Measurements from ENCODE around the gene KRCC1. TPM values are rescaled to one million over a fixed set of nuclear protein-coding genes. Genes with fewer than 3 reads are reported as not detected.

The KRCC1 gene
- total and polyA plus RNA-seq, 9 of the 15 experiments (the other 6 are each of a cell fraction or from before 2014, with no cell fraction given) = 1.9 to 6.0 (median 2.2) TPM

- TF ChIP-seq CREB3L1 (IDR thresholded peaks at IDR 0.05; ENCODE audit: borderline replicate concordance, low read depth) = peak; percentile 56; the same call in 1 of the 2 replicates
- TF ChIP-seq SLC30A9 (CRISPR knock-in tag; IDR thresholded peaks at IDR 0.05) = no peak
- TF ChIP-seq ZBTB1 (CRISPR knock-in tag; IDR thresholded peaks at IDR 0.05; ENCODE audit: borderline replicate concordance, low read depth) = 0 out of 2 replicates have a peak, but pooled peaks have one; percentile 15
- peak; percentile 72; the same call in 1 of the 2 replicates for TF ChIP-seq CHD2 (IDR thresholded peaks at IDR 0.05; ENCODE audit: low read depth, low read length)
- TF ChIP-seq POLR2AphosphoS2 (IDR thresholded peaks at IDR 0.05; ENCODE audit: low read length) = peak; percentile 99
- TF ChIP-seq CTBP1 (IDR thresholded peaks at IDR 0.05; ENCODE audit: borderline replicate concordance) = 0 out of 2 replicates have a peak, but pooled peaks have one; percentile 21
- peak; percentile 54; the same call in 1 of the 2 replicates for TF ChIP-seq KLF13 (tag; IDR thresholded peaks at IDR 0.05; ENCODE audit: borderline replicate concordance, low read depth)
- TF ChIP-seq ZC3H11A (IDR thresholded peaks at IDR 0.05; ENCODE audit: low read depth, low read length) = peak; percentile 19; the same call in 1 of the 2 replicates
- peak; percentile 72 for TF ChIP-seq HCFC1 (IDR thresholded peaks at IDR 0.05; ENCODE audit: low read depth, low read length)
- TF ChIP-seq HBP1 (CRISPR knock-in tag; IDR thresholded peaks at IDR 0.05) = peak; percentile 100
- TF ChIP-seq DPF2 (IDR thresholded peaks at IDR 0.05) = peak; percentile 71; the same call in 1 of the 2 replicates
- TF ChIP-seq KAT7 (CRISPR knock-in tag; IDR thresholded peaks at IDR 0.05; ENCODE audit: borderline replicate concordance) = peak; percentile 82; the same call in 1 of the 2 replicates
- TF ChIP-seq ZBTB9 (CRISPR knock-in tag; IDR thresholded peaks at IDR 0.05) = peak; percentile 97
- TF ChIP-seq TAL1 (IDR thresholded peaks at IDR 0.05) = peak; percentile 1; the same call in 1 of the 2 replicates
- TF ChIP-seq NFRKB (IDR thresholded peaks at IDR 0.05; ENCODE audit: low read depth) = no peak; the same call in 1 of the 2 replicates
- TF ChIP-seq KLF1 (tag; IDR thresholded peaks at IDR 0.05) = 0 out of 2 replicates have a peak, but pooled peaks have one; percentile 34
- peak; percentile 91 for TF ChIP-seq ZNF780A (CRISPR knock-in tag; IDR thresholded peaks at IDR 0.05)
- peak; percentile 97 for TF ChIP-seq HNRNPL (IDR thresholded peaks at IDR 0.05; ENCODE audit: low read depth, low read length)
- TF ChIP-seq KAT8 (IDR thresholded peaks at IDR 0.05; ENCODE audit: low read depth) = no peak
- TF ChIP-seq TSHZ1 (CRISPR knock-in tag; IDR thresholded peaks at IDR 0.05) = no peak
Measured at GRCh38 chr2:88016086-88016959, 39.3 kb downstream of the KRCC1 start, which contains the start of gene RNU2-63P (continued).
